A549 (cell line): Measurements from ENCODE around the gene PES1. TPM values are rescaled to one million over a fixed set of nuclear protein-coding genes. Genes with fewer than 3 reads are reported as not detected.

Source experiments
- ATAC-seq, 2 experiments: fragments of 200-7000 bp in 1 of 2; fragments of >200 bp in 1 of 2; cut with Nextera tagmentation in 1 of 2; cut with Tn5 transposase in 1 of 2; 3 replicates each; pipeline versions ENCODE4 v1.8.0 to v1.9.1; 2018 to 2020; ENCODE audit warnings: mild to moderate bottlenecking in 1 of 2, moderate library complexity in 1 of 2
- CTCF ChIA-PET: fragments of 300-600 bp; sonication (Branson Sonifier 250); formaldehyde crosslinking; extraction: SDS; loops from one replicate; lab custom pipeline; 2021; ENCODE audit warnings: antibody characterized with exemption, inconsistent platforms; lab: Yijun Ruan, JAX
- POLR2A ChIA-PET: fragments of 350-600 bp; formaldehyde crosslinking; extraction: SDS; loops from one replicate; lab custom pipeline; 2021; ENCODE audit warnings: antibody characterized with exemption, inconsistent platforms; lab: Yijun Ruan, JAX
- DNase-seq, 2 experiments: peaks; one replicate each; pipeline versions ENCODE4 v3.0.0 to v3.0.0-alpha.2; 2011 to 2016; ENCODE audit warnings: low read depth in 1 of 2, low spot score in 1 of 2
- FAIRE-seq: peaks from 2 replicates; lab custom pipeline; 2011; peaks lifted over from hg19 to GRCh38; lab: Jason Lieb, UNC
- H3K27ac ChIP-seq, 2 experiments: fragments of >200 bp; sonication (Bioruptor Twin); formaldehyde crosslinking; 3 replicates each; pipeline ENCODE4 v1.5.1; 2016 to 2017
- H3K4me1 ChIP-seq: fragments of >200 bp; sonication (Bioruptor Twin); formaldehyde crosslinking; 3 replicates; pipeline ENCODE4 v1.6.1; 2016
- H3K4me2 ChIP-seq: fragments of >200 bp; sonication (Bioruptor Twin); formaldehyde crosslinking; 3 replicates; pipeline ENCODE4 v1.6.1; 2016
- H3K4me3 ChIP-seq: fragments of >200 bp; sonication (Bioruptor Twin); formaldehyde crosslinking; 3 replicates; pipeline ENCODE4 v1.5.1; 2016
- H3K9me3 ChIP-seq: fragments of >200 bp; sonication (Bioruptor Twin); formaldehyde crosslinking; 3 replicates; pipeline ENCODE4 v1.6.1; 2016
- EP300 ChIP-seq, 2 experiments: fragments of >200 bp; sonication (Bioruptor Twin); formaldehyde crosslinking; IDR thresholded peaks; 2 replicates in 1 of 2; 3 replicates in 1 of 2; pipeline ENCODE4 v1.6.1; 2016 to 2017
- FOXS1 ChIP-seq: fragments of 250-450 bp; sonication (Bioruptor Pico); IDR thresholded peaks from 2 replicates; pipeline ENCODE4 v1.5.0; 2020; ENCODE audit warnings: mild to moderate bottlenecking, moderate library complexity
- GATA3 ChIP-seq: IDR thresholded peaks from 2 replicates; pipeline ENCODE4 v1.6.1; 2012; ENCODE audit warnings: borderline replicate concordance
- HOXA7 ChIP-seq: fragments of 250-450 bp; sonication (Bioruptor Pico); IDR thresholded peaks from 2 replicates; pipeline ENCODE4 v1.5.0; 2020; ENCODE audit warnings: mild to moderate bottlenecking, moderate library complexity
- HOXB13 ChIP-seq: fragments of 250-450 bp; sonication (Bioruptor Pico); IDR thresholded peaks from 2 replicates; pipeline ENCODE4 v1.5.0; 2020; ENCODE audit warnings: low read depth, mild to moderate bottlenecking, moderate library complexity
- JUN ChIP-seq, 2 experiments: fragments of >200 bp; sonication (Bioruptor Twin); formaldehyde crosslinking; IDR thresholded peaks; 2 replicates in 1 of 2; 3 replicates in 1 of 2; pipeline ENCODE4 v1.6.1; 2016 to 2017
- NPAS2 ChIP-seq: fragments of 250-450 bp; sonication (Bioruptor Pico); IDR thresholded peaks from 2 replicates; pipeline ENCODE4 v1.8.0; 2022; ENCODE audit warnings: mild to moderate bottlenecking, moderate library complexity, borderline replicate concordance
- RCOR1 ChIP-seq: fragments of 150-350 bp; IDR thresholded peaks from 2 replicates; pipeline ENCODE4 v1.6.1; 2014; ENCODE audit warnings: antibody characterized with exemption, low read length, low read depth
- ZFP36 ChIP-seq: fragments of 450-650 bp; IDR thresholded peaks from 2 replicates; pipeline ENCODE4 v1.6.1; 2014; ENCODE audit warnings: borderline replicate concordance; ENCODE audit not compliant: partially characterized antibody
- WGBS: methylation state at CpG from one replicate; pipeline ENCODE4 v1.1.6; 2017; ENCODE audit errors: missing lambda C conversion rate; 5-methylcytosine and 5-hydroxymethylcytosine counted together
- polyA plus RNA-seq, 4 experiments: library from polyadenylated mRNA; depleted of rRNA in 3 of 4; stranded (reverse); fragments of >200 nt; fragmentation: RNase III in 1 of 4; extraction: RNeasy Plus Mini Kit Qiagen cat#74134 plus additional on column Dnase treatment in 1 of 4; gene quantifications; 2 replicates in 3 of 4; 3 replicates in 1 of 4; pipeline ENCODE4 v1.2.3, GENCODE V29; 2011 to 2017

The PES1 gene
- polyA plus RNA-seq, 2 of the 4 experiments (the other 2 are of a cell fraction), result 107 to 111 TPM

GRCh38 chr22:30526656-30527055 lies 65.1 kb downstream of the PES1 start:
- Histone ChIP-seq H3K4me1 (no peaks in the 10 kb centered on the region), H3K9me3 (no peaks in the 10 kb centered on the region), H3K27ac (no peak overlapping the region), H3K4me3 (no peak overlapping the region), H3K4me2 (no peak overlapping the region)
- no peak for DNase-seq
- TF ChIP-seq HOXA7 (no peak), HOXB13 (no peak), NPAS2 (CRISPR knock-in tag) (no peak), ZFP36 (no peak), RCOR1 (no peak), GATA3 (no peak), FOXS1 (no peak), JUN (IDR thresholded peaks at IDR 0.05) (no peak), EP300 (IDR thresholded peaks at IDR 0.05) (no peak)
- FAIRE-seq, result no peak
- CTCF ChIA-PET, result no interaction called here
- WGBS, result 55% methylated on average over 4 of the region's 4 CpGs
- POLR2A ChIA-PET, result no interaction called here
- no peak for ATAC-seq

Other genes starting within 250 kb of the PES1 start
- gene SF3A1, start 235.0 kb downstream of the PES1 start, polyA plus RNA-seq (2011; rRNA removed), result 47.0 and 86.1 TPM in 2 replicates
- 45.4 to 57.9 TPM (median 48.6 TPM) in 3 replicates for gene SF3A1, start 235.0 kb downstream of the PES1 start, polyA plus RNA-seq (2017; fragmentation: RNase III; extraction: RNeasy Plus Mini Kit Qiagen cat#74134 plus additional on column Dnase treatment)
- 1.4 and 2.1 TPM in 2 replicates for gene CCDC157, start 234.9 kb downstream of the PES1 start, polyA plus RNA-seq (2011; rRNA removed)
- 2.1 to 2.6 TPM (median 2.5 TPM) in 3 replicates for gene CCDC157, start 234.9 kb downstream of the PES1 start, polyA plus RNA-seq (2017; fragmentation: RNase III; extraction: RNeasy Plus Mini Kit Qiagen cat#74134 plus additional on column Dnase treatment)
- gene RNF215, start 204.5 kb downstream of the PES1 start, polyA plus RNA-seq (2011; rRNA removed), result 16.4 and 19.0 TPM in 2 replicates
- 18.4 to 23.5 TPM (median 19.5 TPM) in 3 replicates for gene RNF215, start 204.5 kb downstream of the PES1 start, polyA plus RNA-seq (2017; fragmentation: RNase III; extraction: RNeasy Plus Mini Kit Qiagen cat#74134 plus additional on column Dnase treatment)
- gene SEC14L2, start 194.9 kb downstream of the PES1 start, polyA plus RNA-seq (2011; rRNA removed), result 12.5 and 12.8 TPM in 2 replicates
- gene SEC14L2, start 194.9 kb downstream of the PES1 start, polyA plus RNA-seq (2017; fragmentation: RNase III; extraction: RNeasy Plus Mini Kit Qiagen cat#74134 plus additional on column Dnase treatment), result 15.2 to 21.8 TPM (median 17.2 TPM) in 3 replicates
- 23.8 and 24.9 TPM in 2 replicates for gene MTFP1, start 166.1 kb downstream of the PES1 start, polyA plus RNA-seq (2011; rRNA removed)
- 50.3 to 52.5 TPM (median 52.0 TPM) in 3 replicates for gene MTFP1, start 166.1 kb downstream of the PES1 start, polyA plus RNA-seq (2017; fragmentation: RNase III; extraction: RNeasy Plus Mini Kit Qiagen cat#74134 plus additional on column Dnase treatment)
- 0.05 TPM in 1 of 2 replicates, not detected in the other for gene SEC14L3, start 119.9 kb downstream of the PES1 start, polyA plus RNA-seq (2011; rRNA removed)
- 0.04 TPM in 1 of 3 replicates, not detected in the others for gene SEC14L3, start 119.9 kb downstream of the PES1 start, polyA plus RNA-seq (2017; fragmentation: RNase III; extraction: RNeasy Plus Mini Kit Qiagen cat#74134 plus additional on column Dnase treatment)
- 6.7 and 8.8 TPM in 2 replicates for gene SEC14L4, start 86.2 kb downstream of the PES1 start, polyA plus RNA-seq (2011; rRNA removed)
- gene SEC14L4, start 86.2 kb downstream of the PES1 start, polyA plus RNA-seq (2017; fragmentation: RNase III; extraction: RNeasy Plus Mini Kit Qiagen cat#74134 plus additional on column Dnase treatment), result 7.7 to 10.0 TPM (median 9.3 TPM) in 3 replicates
- gene SEC14L6, start 45.2 kb downstream of the PES1 start, polyA plus RNA-seq (2011; rRNA removed), result not detected in 2 replicates
- gene SEC14L6, start 45.2 kb downstream of the PES1 start, polyA plus RNA-seq (2017; fragmentation: RNase III; extraction: RNeasy Plus Mini Kit Qiagen cat#74134 plus additional on column Dnase treatment), result not detected in 3 replicates
- 8.7 and 10.8 TPM in 2 replicates for gene GAL3ST1, start 17.2 kb downstream of the PES1 start, polyA plus RNA-seq (2011; rRNA removed)
- 10.4 to 14.0 TPM (median 12.5 TPM) in 3 replicates for gene GAL3ST1, start 17.2 kb downstream of the PES1 start, polyA plus RNA-seq (2017; fragmentation: RNase III; extraction: RNeasy Plus Mini Kit Qiagen cat#74134 plus additional on column Dnase treatment)
- gene TCN2, start 15.3 kb upstream of the PES1 start, polyA plus RNA-seq (2011; rRNA removed), result 4.3 and 5.6 TPM in 2 replicates
- gene TCN2, start 15.3 kb upstream of the PES1 start, polyA plus RNA-seq (2017; fragmentation: RNase III; extraction: RNeasy Plus Mini Kit Qiagen cat#74134 plus additional on column Dnase treatment), result 3.8 to 4.2 TPM (median 3.9 TPM) in 3 replicates
- 1.9 and 2.0 TPM in 2 replicates for gene SLC35E4, start 43.9 kb upstream of the PES1 start, polyA plus RNA-seq (2011; rRNA removed)
- gene SLC35E4, start 43.9 kb upstream of the PES1 start, polyA plus RNA-seq (2017; fragmentation: RNase III; extraction: RNeasy Plus Mini Kit Qiagen cat#74134 plus additional on column Dnase treatment), result 3.0 to 3.3 TPM (median 3.3 TPM) in 3 replicates
- 7.2 and 8.4 TPM in 2 replicates for gene DUSP18, start 76.0 kb upstream of the PES1 start, polyA plus RNA-seq (2011; rRNA removed)
- 3.4 to 3.8 TPM (median 3.7 TPM) in 3 replicates for gene DUSP18, start 76.0 kb upstream of the PES1 start, polyA plus RNA-seq (2017; fragmentation: RNase III; extraction: RNeasy Plus Mini Kit Qiagen cat#74134 plus additional on column Dnase treatment)
- gene OSBP2, start 103.0 kb upstream of the PES1 start, polyA plus RNA-seq (2011; rRNA removed), result 4.8 and 6.0 TPM in 2 replicates
- gene OSBP2, start 103.0 kb upstream of the PES1 start, polyA plus RNA-seq (2017; fragmentation: RNase III; extraction: RNeasy Plus Mini Kit Qiagen cat#74134 plus additional on column Dnase treatment), result 2.7 to 4.7 TPM (median 3.9 TPM) in 3 replicates